Mucosa of descending colon (tissue), 3 donors: ENCODE data around the gene IDH1. TPM values are rescaled to one million over a fixed set of nuclear protein-coding genes. Genes with fewer than 3 reads are reported as not detected.

ENCODE experiments used
- ATAC-seq: fragments of 200-7000 bp; cut with Tn5 transposase; one replicate; pipeline ENCODE4 v1.9.1; 2020; ENCODE audit warnings: mild to moderate bottlenecking, moderate library complexity
- DNase-seq, 3 donors: peaks; one replicate each; pipeline ENCODE4 v3.0.0-alpha.2; 2020
- H3K36me3 ChIP-seq: fragments of 200-600 bp; one replicate; pipeline ENCODE4 v1.8.0; 2021; ENCODE audit warnings: low read depth, mild to moderate bottlenecking
- H3K4me1 ChIP-seq: fragments of 200-600 bp; one replicate; pipeline ENCODE4 v1.8.0; 2021; ENCODE audit warnings: low read depth, mild to moderate bottlenecking
- H3K4me3 ChIP-seq: fragments of 200-600 bp; one replicate; pipeline ENCODE4 v1.8.0; 2021; ENCODE audit warnings: mild to moderate bottlenecking
- H3K9me3 ChIP-seq: fragments of 200-600 bp; one replicate; pipeline ENCODE4 v1.8.0; 2021; ENCODE audit warnings: mild to moderate bottlenecking
- intact Hi-C, 2 donors: fragments of 100-400 bp; cut with DNase I in 1 of 2; cut with micrococcal nuclease in 1 of 2; formaldehyde crosslinking; loops; one replicate each; pipeline versions ENCODE4 v1.11.0 to v1.11.1; 2022; cut with DNase I, micrococcal nuclease
- total RNA-seq, 3 donors: library from RNA; stranded (reverse); fragmentation: NEBNext Ultra II Directional in 2 of 3; extraction: Animal tissue kit (Norgen Biotek cat#: 25700) in 2 of 3; gene quantifications; one replicate each; pipeline versions ENCODE4 v1.2.1 to v1.2.4, GENCODE V29; 2021 to 2023
- TF ChIP-seq, protein P1 (sequence below): fragments of 200-600 bp; IDR thresholded peaks from one replicate; pipeline ENCODE4 v1.8.0; 2022; ENCODE audit warnings: antibody characterized with exemption, mild to moderate bottlenecking
- donor health status: DM: no; HTN: no; CAD: no; lungs with moderate emphysema.
- donor health status: DM: no; HTN: no; CAD: no.
- donor health status: DM: no; HTN: yes; CAD: no.

The IDH1 gene
- total RNA-seq, 3 donors from 2014 or later: 105 to 233 (median 227) TPM

- Histone ChIP-seq H3K36me3 (peaks cover 20% of the 10 kb centered on the region), H3K4me1 (no peaks in the 10 kb centered on the region), H3K9me3 (no peaks in the 10 kb centered on the region), H3K4me3 (no peak overlapping the region)
- TF ChIP-seq, protein P1, sequence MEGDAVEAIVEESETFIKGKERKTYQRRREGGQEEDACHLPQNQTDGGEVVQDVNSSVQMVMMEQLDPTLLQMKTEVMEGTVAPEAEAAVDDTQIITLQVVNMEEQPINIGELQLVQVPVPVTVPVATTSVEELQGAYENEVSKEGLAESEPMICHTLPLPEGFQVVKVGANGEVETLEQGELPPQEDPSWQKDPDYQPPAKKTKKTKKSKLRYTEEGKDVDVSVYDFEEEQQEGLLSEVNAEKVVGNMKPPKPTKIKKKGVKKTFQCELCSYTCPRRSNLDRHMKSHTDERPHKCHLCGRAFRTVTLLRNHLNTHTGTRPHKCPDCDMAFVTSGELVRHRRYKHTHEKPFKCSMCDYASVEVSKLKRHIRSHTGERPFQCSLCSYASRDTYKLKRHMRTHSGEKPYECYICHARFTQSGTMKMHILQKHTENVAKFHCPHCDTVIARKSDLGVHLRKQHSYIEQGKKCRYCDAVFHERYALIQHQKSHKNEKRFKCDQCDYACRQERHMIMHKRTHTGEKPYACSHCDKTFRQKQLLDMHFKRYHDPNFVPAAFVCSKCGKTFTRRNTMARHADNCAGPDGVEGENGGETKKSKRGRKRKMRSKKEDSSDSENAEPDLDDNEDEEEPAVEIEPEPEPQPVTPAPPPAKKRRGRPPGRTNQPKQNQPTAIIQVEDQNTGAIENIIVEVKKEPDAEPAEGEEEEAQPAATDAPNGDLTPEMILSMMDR: no peak
- peak; percentile 80 for ATAC-seq
- intact Hi-C loops: no loop called here
- no peak for DNase-seq
Observed at GRCh38 chr2:208240619-208241209, 14.2 kb downstream of the IDH1 start.

DNA sequence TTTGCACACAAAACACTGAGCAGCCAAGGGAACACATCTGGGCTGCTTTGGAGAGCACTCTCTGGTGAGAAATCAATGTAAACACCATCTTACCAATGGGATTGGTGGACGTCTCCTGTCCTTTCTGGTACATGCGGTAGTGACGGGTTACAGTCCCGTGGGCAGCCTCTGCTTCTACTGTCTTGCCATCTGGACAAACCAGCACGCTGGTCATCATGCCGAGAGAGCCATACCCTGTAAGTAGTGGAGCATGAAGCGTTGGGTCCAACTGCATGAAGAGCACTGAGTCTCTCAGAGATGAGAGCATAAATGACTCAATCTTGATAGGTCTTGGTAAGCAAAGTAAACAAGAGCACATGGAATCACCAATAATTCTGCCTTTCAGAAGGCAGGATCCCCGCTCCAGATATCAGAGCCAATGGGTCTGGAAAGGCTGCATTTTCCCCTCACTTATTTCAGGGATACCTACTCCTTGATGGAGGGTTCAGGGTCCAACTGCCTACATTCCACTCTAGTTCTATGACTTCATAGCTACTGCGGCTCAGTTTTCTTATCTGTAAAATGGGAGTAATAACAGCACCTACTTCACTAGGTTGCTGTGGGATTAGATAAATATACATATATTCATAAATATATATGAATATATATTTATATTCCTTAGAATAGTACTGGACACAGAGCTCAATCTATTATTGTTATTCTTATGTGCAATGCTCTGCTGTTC lies 14.9 kb downstream of the IDH1 start:
- intact Hi-C loops: no loop called here
- peaks cover 20% of the 10 kb centered on the region for H3K36me3 ChIP-seq
- TF ChIP-seq, protein P1: no peak
- H3K4me3 ChIP-seq: no peak overlapping the region
- DNase-seq (no peak), ATAC-seq (no peak)
- H3K4me1 ChIP-seq: no peaks in the 10 kb centered on the region
- no peaks in the 10 kb centered on the region for H3K9me3 ChIP-seq

DNA sequence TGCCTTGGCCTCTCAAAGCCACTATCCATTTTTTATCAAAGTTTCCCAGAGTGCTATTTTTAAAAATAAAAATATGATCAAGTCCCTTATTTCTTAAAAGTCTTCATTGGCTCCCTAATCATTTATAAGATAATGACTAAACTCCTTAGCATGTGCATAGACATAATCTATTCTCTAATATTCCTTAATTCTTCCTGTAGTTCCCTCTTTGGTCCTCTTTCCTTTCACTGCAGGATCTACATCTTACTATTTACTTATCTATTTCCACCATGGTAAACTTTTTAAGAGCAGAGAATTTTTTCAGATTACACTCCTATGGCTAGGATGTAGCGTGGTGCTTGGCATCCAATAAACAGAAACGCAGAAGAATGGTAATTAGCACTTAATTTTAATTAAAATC lies 19.0 kb downstream of the IDH1 start:
- DNase-seq (no peak), ATAC-seq (no peak)
- TF ChIP-seq, protein P1: no peak
- H3K4me1 ChIP-seq: no peaks in the 10 kb centered on the region
- H3K4me3 ChIP-seq: no peak overlapping the region
- intact Hi-C loops: no loop called here
- peaks cover 15% of the 10 kb centered on the region for H3K36me3 ChIP-seq
- no peaks in the 10 kb centered on the region for H3K9me3 ChIP-seq

DNA sequence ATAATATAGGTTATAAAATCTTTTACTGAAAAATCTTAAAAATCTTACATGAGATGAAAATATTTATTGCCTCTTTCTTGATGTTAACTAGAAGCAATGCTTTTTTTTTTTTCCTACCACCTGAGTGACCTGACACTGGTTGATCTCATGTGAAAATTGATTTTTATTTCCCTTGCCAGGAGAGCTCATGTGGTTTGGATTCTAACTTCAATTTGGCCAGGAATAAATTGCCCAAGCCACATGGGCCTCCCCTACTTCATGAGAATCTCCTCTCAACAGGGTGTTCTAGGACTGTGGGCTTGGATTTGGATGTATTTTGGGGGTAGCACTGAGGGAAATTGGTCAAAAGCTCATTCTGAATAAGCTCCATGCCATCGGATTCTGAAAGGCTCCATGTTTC lies 20.1 kb downstream of the IDH1 start:
- H3K4me3 ChIP-seq: no peak overlapping the region
- TF ChIP-seq, protein P1: no peak
- no peak for DNase-seq
- no peak for ATAC-seq
- intact Hi-C loops: no loop called here
- no peaks in the 10 kb centered on the region for H3K9me3 ChIP-seq
- peaks cover 10% of the 10 kb centered on the region for H3K36me3 ChIP-seq
- H3K4me1 ChIP-seq: peaks cover 3% of the 10 kb centered on the region

DNA sequence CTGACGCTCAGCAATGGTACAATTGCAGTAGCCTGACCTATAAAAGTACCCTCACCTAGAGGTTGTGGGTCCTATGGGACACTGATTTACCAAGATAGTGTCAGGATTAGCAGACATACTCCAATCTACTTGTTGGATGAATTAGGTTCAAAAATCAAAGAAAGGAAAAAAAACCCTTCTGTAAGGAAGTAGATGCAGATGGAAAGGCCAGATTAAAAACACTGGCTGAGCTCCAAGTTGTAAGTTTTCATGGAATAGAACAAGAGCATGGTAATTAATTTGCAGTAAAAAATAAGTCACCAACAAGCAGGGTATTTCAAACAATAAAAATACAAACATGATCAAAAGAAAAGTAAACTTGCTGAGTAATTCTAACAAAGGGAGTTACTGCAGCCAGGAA lies 26.4 kb downstream of the IDH1 start:
- H3K36me3 ChIP-seq: no peaks in the 10 kb centered on the region
- no peaks in the 10 kb centered on the region for H3K9me3 ChIP-seq
- TF ChIP-seq, protein P1: no peak
- no peak overlapping the region for H3K4me3 ChIP-seq
- H3K4me1 ChIP-seq: peaks cover 3% of the 10 kb centered on the region
- DNase-seq: no peak
- intact Hi-C loops: no loop called here
- no peak for ATAC-seq
